G401.6 (cell line): Measurements from ENCODE around the gene FOXE1.

ENCODE experiments used
- FAIRE-seq: peaks from 2 replicates; lab custom pipeline; 2012; peaks lifted over from hg19 to GRCh38; lab: Jason Lieb, UNC

Gene FOXE1

GRCh38 chr9:97853056-97853843 is at the start of gene FOXE1:
FOXE1 (plus strand) TSS chr9:97853226; CDS start chr9:97853915, 689 bp downstream.
- FAIRE-seq, result no peak

- FAIRE-seq, result no peak
These were observed 49.0 kb upstream of the FOXE1 start for GRCh38 chr9:97804059-97804365.

GRCh38 chr9:97806721-97807120 is 46.3 kb upstream of the FOXE1 start:
- FAIRE-seq, result no peak

- FAIRE-seq, result no peak
These were observed 45.3 kb upstream of the FOXE1 start for GRCh38 chr9:97807681-97808080.

- no peak for FAIRE-seq
These were observed 44.6 kb upstream of the FOXE1 start for GRCh38 chr9:97808415-97808814.

GRCh38 chr9:97808972-97809371 is 44.1 kb upstream of the FOXE1 start:
- no peak for FAIRE-seq

GRCh38 chr9:97809666-97810344 is 43.2 kb upstream of the FOXE1 start:
- FAIRE-seq, result no peak

GRCh38 chr9:97811533-97812246 is 41.3 kb upstream of the FOXE1 start:
- no peak for FAIRE-seq

- no peak for FAIRE-seq
These were observed 40.8 kb upstream of the FOXE1 start for GRCh38 chr9:97812247-97812543.

GRCh38 chr9:97813072-97813471 is 40.0 kb upstream of the FOXE1 start:
- no peak for FAIRE-seq

GRCh38 chr9:97819735-97820134 is 33.3 kb upstream of the FOXE1 start:
- FAIRE-seq, result no peak

- no peak for FAIRE-seq
These were observed 32.7 kb upstream of the FOXE1 start for GRCh38 chr9:97820373-97820772.

- no peak for FAIRE-seq
These were observed 21.9 kb upstream of the FOXE1 start for GRCh38 chr9:97830884-97831829.

- no peak for FAIRE-seq
These were observed 21.0 kb upstream of the FOXE1 start for GRCh38 chr9:97831843-97832636.

GRCh38 chr9:97840521-97840920 is 12.5 kb upstream of the FOXE1 start:
- no peak for FAIRE-seq

- no peak for FAIRE-seq
These were observed 10.1 kb upstream of the FOXE1 start for GRCh38 chr9:97842960-97843359.

GRCh38 chr9:97845130-97845529 is 7.9 kb upstream of the FOXE1 start:
- no peak for FAIRE-seq

- no peak for FAIRE-seq
These were observed 7.3 kb upstream of the FOXE1 start for GRCh38 chr9:97845763-97846162.

- FAIRE-seq, result no peak
These were observed 6.7 kb upstream of the FOXE1 start for GRCh38 chr9:97846347-97846746.

GRCh38 chr9:97847474-97848214 is 5.4 kb upstream of the FOXE1 start:
- FAIRE-seq, result no peak

GRCh38 chr9:97848215-97848479 is 4.9 kb upstream of the FOXE1 start:
- FAIRE-seq, result no peak
